ENCODE measurements around the gene APCDD1.

The APCDD1 gene

GRCh38 chr18:10482985-10483949, 28.8 kb downstream of the APCDD1 start:
- DNase-seq (ENCODE audit: low read depth) = no peak
- H3K4me3 ChIP-seq (ENCODE audit: control insufficient read depth, low read depth, low read length) = no peak overlapping the region
- no peak for TF ChIP-seq CTCF (IDR thresholded peaks at IDR 0.05; ENCODE audit: control insufficient read depth, insufficient read depth, low read depth, low read length, missing control alignments)

DNA sequence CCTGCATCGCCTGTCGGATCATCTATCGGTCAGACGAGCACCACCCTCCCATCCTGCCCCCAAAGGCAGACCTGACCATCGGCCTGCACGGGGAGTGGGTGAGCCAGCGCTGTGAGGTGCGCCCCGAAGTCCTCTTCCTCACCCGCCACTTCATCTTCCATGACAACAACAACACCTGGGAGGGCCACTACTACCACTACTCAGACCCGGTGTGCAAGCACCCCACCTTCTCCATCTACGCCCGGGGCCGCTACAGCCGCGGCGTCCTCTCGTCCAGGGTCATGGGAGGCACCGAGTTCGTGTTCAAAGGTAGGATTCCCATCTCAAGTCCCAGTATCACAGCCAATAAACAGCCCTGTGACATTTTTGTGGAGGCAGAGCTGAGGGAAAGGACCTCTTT, 31.0 kb downstream of the APCDD1 start:
- H3K4me3 ChIP-seq (ENCODE audit: control insufficient read depth, low read depth, low read length) = no peak overlapping the region
- no peak for DNase-seq (ENCODE audit: low read depth)
- no peak for TF ChIP-seq CTCF (IDR thresholded peaks at IDR 0.05; ENCODE audit: control insufficient read depth, insufficient read depth, low read depth, low read length, missing control alignments)

GRCh38 chr18:10486362-10486761, 31.9 kb downstream of the APCDD1 start:
- H3K4me3 ChIP-seq (ENCODE audit: control insufficient read depth, low read depth, low read length) = no peak overlapping the region
- no peak for DNase-seq (ENCODE audit: low read depth)
- TF ChIP-seq CTCF (IDR thresholded peaks at IDR 0.05; ENCODE audit: control insufficient read depth, insufficient read depth, low read depth, low read length, missing control alignments) = no peak

GRCh38 chr18:10487154-10487553, 32.7 kb downstream of the APCDD1 start:
- TF ChIP-seq CTCF (IDR thresholded peaks at IDR 0.05; ENCODE audit: control insufficient read depth, insufficient read depth, low read depth, low read length, missing control alignments) = no peak
- no peak for DNase-seq (ENCODE audit: low read depth)
- no peak overlapping the region for H3K4me3 ChIP-seq (ENCODE audit: control insufficient read depth, low read depth, low read length)

DNA sequence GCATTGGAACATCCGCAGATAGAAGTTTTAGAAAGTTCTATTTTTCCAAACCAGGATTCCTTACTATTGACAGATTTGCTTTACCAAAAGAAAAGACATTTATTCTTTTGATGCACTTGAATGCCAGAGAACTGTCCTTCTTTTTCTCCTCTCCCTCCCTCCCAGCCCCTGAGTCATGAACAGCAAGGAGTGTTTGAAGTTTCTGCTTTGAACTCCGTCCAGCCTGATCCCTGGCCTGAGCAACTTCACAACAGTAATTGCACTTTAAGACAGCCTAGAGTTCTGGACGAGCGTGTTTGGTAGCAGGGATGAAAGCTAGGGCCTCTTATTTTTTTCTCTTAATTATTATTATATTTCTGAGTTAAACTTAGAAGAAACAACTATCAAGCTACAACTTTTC, 33.6 kb downstream of the APCDD1 start:
- no peak for TF ChIP-seq CTCF (IDR thresholded peaks at IDR 0.05; ENCODE audit: control insufficient read depth, insufficient read depth, low read depth, low read length, missing control alignments)
- DNase-seq (ENCODE audit: low read depth) = no peak

GRCh38 chr18:10490401-10491165, 36.1 kb downstream of the APCDD1 start:
- DNase-seq (ENCODE audit: low read depth) = no peak
- TF ChIP-seq CTCF (IDR thresholded peaks at IDR 0.05; ENCODE audit: control insufficient read depth, insufficient read depth, low read depth, low read length, missing control alignments) = no peak

More for the DNA sequence above, 33.6 kb downstream of the APCDD1 start:
- H3K4me3 ChIP-seq (ENCODE audit: control insufficient read depth, low read depth, low read length) = no peak overlapping the region

More at GRCh38 chr18:10490401-10491165, 36.1 kb downstream of the APCDD1 start:
- no peak overlapping the region for H3K4me3 ChIP-seq (ENCODE audit: control insufficient read depth, low read depth, low read length)
